ENCODE data around the gene C11orf21. TPM values are rescaled to one million over a fixed set of nuclear protein-coding genes. Genes with fewer than 3 reads are reported as not detected.
A peak's percentile ranks its signal among the peaks of the same experiment; 100 is the strongest.

C11orf21 gene
- total and polyA plus RNA-seq, 9 of the 15 experiments (the other 6 are each of a cell fraction or from before 2014, with no cell fraction given): 0.10 to 2.6 (median 2.0) TPM

GRCh38 chr11:2296913-2297622, 4.7 kb downstream of the C11orf21 start (continued):
- TF ChIP-seq TAL1 (IDR thresholded peaks at IDR 0.05) (no peak), ZFX (CRISPR knock-in tag; IDR thresholded peaks at IDR 0.05) (no peak), ZNF644 (tag; IDR thresholded peaks at IDR 0.05; ENCODE audit: low read depth) (no peak)

- intact Hi-C loops (cut with micrococcal nuclease): no loop called here
- in situ Hi-C loops (cut with MboI): loop anchor here (5.0 kb wide), 1 partner anchor 94 kb away; no protein-coding TSS in a partner anchor
- Histone ChIP-seq H3K4me1 (replicated peaks in 1 of 2; ENCODE audit: control insufficient read depth in 2 of 2, insufficient read depth in 2 of 2, low read length in 2 of 2) (peaks cover 17 to 48% of the 10 kb centered on the region in 2 experiments), H3K27ac (ENCODE audit: extremely low read depth, low read depth, low read length) (no peak overlapping the region), H4K20me1 (replicated peaks; ENCODE audit: control insufficient read depth, insufficient read depth, low read length) (no peaks in the 10 kb centered on the region), H3K4me2 (ENCODE audit: insufficient read depth, low read length) (no peak overlapping the region), H3K79me2 (ENCODE audit: control insufficient read depth, insufficient read depth, low read length) (no peaks in the 10 kb centered on the region), H3K9ac (ENCODE audit: insufficient read depth in 1 of 2, low read depth in 2 of 2, low read length in 2 of 2) (peak overlapping the region in 1 of 2 experiments; percentile 55; a peak in 2 of 4 replicates), H3K9me1 (ENCODE audit: control insufficient read depth, insufficient read depth, low read length) (no peaks in the 10 kb centered on the region), H3K36me3 (ENCODE audit: control insufficient read depth, insufficient read depth, low read length) (no peaks in the 10 kb centered on the region), H2AFZ (ENCODE audit: low read depth, low read length) (no peak overlapping the region), H3K27me3 (ENCODE audit: control insufficient read depth in 2 of 2, insufficient read depth in 2 of 2, low read length in 2 of 2) (peaks cover 0 to 13% of the 10 kb centered on the region in 2 experiments; a peak in 2 of 5 replicates), H3K9me3 (replicated peaks; ENCODE audit: control insufficient read depth, insufficient read depth, low read depth, low read length) (no peaks in the 10 kb centered on the region), H3K4me3 (no peak overlapping the region)
- CTCF ChIA-PET (ENCODE audit: low intra/inter-chr PET ratio): no interaction called here
- POLR2A ChIA-PET: no interaction called here
- FAIRE-seq (no peak), DNase-seq (ENCODE audit: extremely low read depth in 1 of 4, low spot score in 3 of 4) (no peak), ATAC-seq (no peak)
- no TSS peak for BruUV-seq (replicated peaks)
- 31% methylated on average over 17 of the region's 17 CpGs for WGBS (ENCODE audit: insufficient coverage, low coverage, missing lambda C conversion rate)
- TF ChIP-seq FOXP1 (CRISPR knock-in tag; IDR thresholded peaks at IDR 0.05) (no peak), DEAF1 (CRISPR knock-in tag; IDR thresholded peaks at IDR 0.05) (no peak), TSHZ1 (CRISPR knock-in tag; IDR thresholded peaks at IDR 0.05) (no peak), NEUROD1 (IDR thresholded peaks at IDR 0.05; ENCODE audit: borderline replicate concordance, low read depth, low read length, partially characterized antibody) (no peak), ZNF780A (CRISPR knock-in tag; IDR thresholded peaks at IDR 0.05) (no peak), POLR2AphosphoS2 (IDR thresholded peaks at IDR 0.05; ENCODE audit: low read length) (no peak), EGR1 (conservative IDR thresholded peaks at IDR 0.05) (no peak), NR2F6 (CRISPR knock-in tag; IDR thresholded peaks at IDR 0.05) (no peak), SAFB (IDR thresholded peaks at IDR 0.05; ENCODE audit: borderline replicate concordance, low read depth, low read length) (no peak), TBP (optimal IDR thresholded peaks at IDR 0.05; ENCODE audit: low read depth, low read length) (no peak)
These were observed 5.5 kb downstream of the C11orf21 start for GRCh38 chr11:2295971-2296912.

Measured in K562 (cell line).